HG03064 (cell line): ENCODE data around the gene ZNF100.
"Not testable (repeated sequence)": the region's sequence is repeated elsewhere in the genome, so short reads cannot be mapped to it uniquely, and the experiment has no call there.

ENCODE experiments used
- ATAC-seq: cut with Tn5 transposase; IDR thresholded peaks from one replicate; pipeline ENCODE4 v1.9.1; 2021; ENCODE audit warnings: low read depth; ENCODE audit not compliant: unreplicated experiment

ZNF100 gene

GRCh38 chr19:21767065-21767800, at the start of gene ZNF100:
TSS of gene ZNF100 (minus strand) at chr19:21767579. CDS start at chr19:21767429, 150 bp downstream.
- peak; percentile 84 for ATAC-seq

GRCh38 chr19:21812448-21812847, 45.1 kb upstream of the ZNF100 start:
- ATAC-seq, result no peak

- ATAC-seq, result not testable (repeated sequence)
Observed at GRCh38 chr19:21808400-21809000, 41.1 kb upstream of the ZNF100 start.

GRCh38 chr19:21789466-21790085, 22.2 kb upstream of the ZNF100 start:
- no peak for ATAC-seq

- ATAC-seq, result no peak
Observed at GRCh38 chr19:21786936-21787335, 19.6 kb upstream of the ZNF100 start.

GRCh38 chr19:21775792-21776191, 8.4 kb upstream of the ZNF100 start:
- ATAC-seq, result not testable (repeated sequence)

GRCh38 chr19:21766705-21767064, 694 bp downstream of the ZNF100 start:
- ATAC-seq, result peak; percentile 14

- no peak for ATAC-seq
Observed at GRCh38 chr19:21765151-21765550, 2.2 kb downstream of the ZNF100 start.

- not testable (repeated sequence) for ATAC-seq
Observed at GRCh38 chr19:21761547-21761946, 5.8 kb downstream of the ZNF100 start.

GRCh38 chr19:21758296-21758695, 9.1 kb downstream of the ZNF100 start:
- no peak for ATAC-seq

GRCh38 chr19:21755555-21755954, 11.8 kb downstream of the ZNF100 start:
- not testable (repeated sequence) for ATAC-seq

GRCh38 chr19:21751384-21751783, 16.0 kb downstream of the ZNF100 start:
- no peak for ATAC-seq

GRCh38 chr19:21750586-21751128, 16.7 kb downstream of the ZNF100 start:
- no peak for ATAC-seq

GRCh38 chr19:21749090-21749489, 18.3 kb downstream of the ZNF100 start:
- ATAC-seq, result no peak

GRCh38 chr19:21748088-21748487, 19.3 kb downstream of the ZNF100 start:
- no peak for ATAC-seq

- no peak for ATAC-seq
Observed at GRCh38 chr19:21740559-21740958, 26.8 kb downstream of the ZNF100 start.

- not testable (repeated sequence) for ATAC-seq
Observed at GRCh38 chr19:21726942-21727747, 40.2 kb downstream of the ZNF100 start.

- ATAC-seq, result no peak
Observed at GRCh38 chr19:21713761-21714160, 53.6 kb downstream of the ZNF100 start.

- ATAC-seq, result no peak
Observed at GRCh38 chr19:21709464-21709863, 57.9 kb downstream of the ZNF100 start.

GRCh38 chr19:21707878-21708277, 59.5 kb downstream of the ZNF100 start:
- not testable (repeated sequence) for ATAC-seq

GRCh38 chr19:21707065-21707464, 60.3 kb downstream of the ZNF100 start:
- ATAC-seq, result no peak
